AG04449 (cell line): ENCODE results near the gene RBM19.

Experiments
- CTCF ChIA-PET: fragments of 350-600 bp; formaldehyde crosslinking; extraction: SDS; loops from one replicate; lab custom pipeline; 2021; ENCODE audit warnings: antibody characterized with exemption; lab: Yijun Ruan, JAX
- POLR2A ChIA-PET: fragments of 400-600, 350-600 bp; formaldehyde crosslinking; extraction: SDS; loops from one replicate; lab custom pipeline; 2020; ENCODE audit warnings: antibody characterized with exemption, inconsistent platforms; lab: Yijun Ruan, JAX
- DNase-seq: peaks from one replicate; pipeline ENCODE4 v3.0.0-alpha.2; 2010; ENCODE audit warnings: low read depth, low spot score
- H3K4me3 ChIP-seq: 2 replicates; pipeline ENCODE4 v1.5.1; 2011; ENCODE audit warnings: low read depth, mild to moderate bottlenecking, control low read depth, low read length
- CTCF ChIP-seq: IDR thresholded peaks from one replicate; pipeline ENCODE4 v1.5.1; 2011; ENCODE audit warnings: mild to moderate bottlenecking, moderate library complexity, low read length, control low read depth, inconsistent platforms; ENCODE audit not compliant: insufficient read depth; ENCODE audit errors: missing control alignments

The RBM19 gene

GRCh38 chr12:113897406-113897805 is 68.7 kb downstream of the RBM19 start:
- ChIA-PET POLR2A (no interaction called here), CTCF (no interaction called here)
- no peak for DNase-seq
- TF ChIP-seq CTCF: no peak
- no peak overlapping the region for H3K4me3 ChIP-seq

GRCh38 chr12:113896841-113897240 is 69.3 kb downstream of the RBM19 start:
- no peak for DNase-seq
- POLR2A ChIA-PET: no interaction called here
- no peak overlapping the region for H3K4me3 ChIP-seq
- CTCF ChIA-PET: no interaction called here
- TF ChIP-seq CTCF: no peak

GRCh38 chr12:113896194-113896593 is 69.9 kb downstream of the RBM19 start:
- no peak overlapping the region for H3K4me3 ChIP-seq
- ChIA-PET CTCF (interaction anchor here (1.9 kb wide), 1 partner anchor 16 kb away, joined by 5 read pairs; no protein-coding TSS in a partner anchor), POLR2A (no interaction called here)
- TF ChIP-seq CTCF: no peak
- DNase-seq: no peak

GRCh38 chr12:113895176-113895575 is 70.9 kb downstream of the RBM19 start:
- no peak for TF ChIP-seq CTCF
- POLR2A ChIA-PET: no interaction called here
- H3K4me3 ChIP-seq: no peak overlapping the region
- CTCF ChIA-PET: interaction anchor here (1.9 kb wide), 1 partner anchor 17 kb away, joined by 5 read pairs; no protein-coding TSS in a partner anchor
- DNase-seq: no peak

GRCh38 chr12:113894697-113895096 is 71.4 kb downstream of the RBM19 start:
- POLR2A ChIA-PET: no interaction called here
- no peak overlapping the region for H3K4me3 ChIP-seq
- DNase-seq: no peak
- CTCF ChIA-PET: interaction anchor here (1.9 kb wide), 1 partner anchor 18 kb away, joined by 5 read pairs; no protein-coding TSS in a partner anchor
- TF ChIP-seq CTCF: no peak

- H3K4me3 ChIP-seq: no peak overlapping the region
- ChIA-PET CTCF (no interaction called here), POLR2A (no interaction called here)
- no peak for DNase-seq
- no peak for TF ChIP-seq CTCF
These were observed 72.9 kb downstream of the RBM19 start for GRCh38 chr12:113893221-113893620.
